ENCODE measurements around the gene MRPL47. TPM values are rescaled to one million over a fixed set of nuclear protein-coding genes. Genes with fewer than 3 reads are reported as not detected.

MRPL47 gene
- total RNA-seq, 1 donor, result 32.2 TPM

DNA sequence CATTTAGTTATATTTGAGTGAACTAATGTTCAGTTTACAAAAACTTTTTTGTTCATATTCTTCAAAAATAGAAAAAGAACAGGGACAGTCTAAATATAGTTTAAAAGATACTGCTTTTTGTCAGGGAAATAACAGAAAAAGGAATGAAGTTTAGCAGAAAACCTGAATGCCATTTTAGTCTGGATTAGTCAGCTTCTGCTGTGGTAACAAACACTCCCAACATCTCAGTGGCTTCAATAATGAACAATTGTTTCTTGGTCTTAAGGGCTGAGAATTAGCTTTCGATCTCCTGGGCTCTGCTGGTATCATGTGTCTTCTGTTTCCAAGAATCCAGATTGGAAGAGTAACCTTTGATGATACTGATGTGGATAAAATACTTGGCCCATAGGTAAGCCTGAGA, 36.0 kb upstream of the MRPL47 start:
- Histone ChIP-seq H3K4me1 (ENCODE audit: insufficient read depth, low read length) (no peaks in the 10 kb centered on the region), H3K36me3 (ENCODE audit: insufficient read depth, low read length) (no peaks in the 10 kb centered on the region)
- TF ChIP-seq, protein P1, sequence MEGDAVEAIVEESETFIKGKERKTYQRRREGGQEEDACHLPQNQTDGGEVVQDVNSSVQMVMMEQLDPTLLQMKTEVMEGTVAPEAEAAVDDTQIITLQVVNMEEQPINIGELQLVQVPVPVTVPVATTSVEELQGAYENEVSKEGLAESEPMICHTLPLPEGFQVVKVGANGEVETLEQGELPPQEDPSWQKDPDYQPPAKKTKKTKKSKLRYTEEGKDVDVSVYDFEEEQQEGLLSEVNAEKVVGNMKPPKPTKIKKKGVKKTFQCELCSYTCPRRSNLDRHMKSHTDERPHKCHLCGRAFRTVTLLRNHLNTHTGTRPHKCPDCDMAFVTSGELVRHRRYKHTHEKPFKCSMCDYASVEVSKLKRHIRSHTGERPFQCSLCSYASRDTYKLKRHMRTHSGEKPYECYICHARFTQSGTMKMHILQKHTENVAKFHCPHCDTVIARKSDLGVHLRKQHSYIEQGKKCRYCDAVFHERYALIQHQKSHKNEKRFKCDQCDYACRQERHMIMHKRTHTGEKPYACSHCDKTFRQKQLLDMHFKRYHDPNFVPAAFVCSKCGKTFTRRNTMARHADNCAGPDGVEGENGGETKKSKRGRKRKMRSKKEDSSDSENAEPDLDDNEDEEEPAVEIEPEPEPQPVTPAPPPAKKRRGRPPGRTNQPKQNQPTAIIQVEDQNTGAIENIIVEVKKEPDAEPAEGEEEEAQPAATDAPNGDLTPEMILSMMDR (IDR thresholded peaks at IDR 0.05; ENCODE audit: extremely low read depth, low read depth, low read length), result no peak

DNA sequence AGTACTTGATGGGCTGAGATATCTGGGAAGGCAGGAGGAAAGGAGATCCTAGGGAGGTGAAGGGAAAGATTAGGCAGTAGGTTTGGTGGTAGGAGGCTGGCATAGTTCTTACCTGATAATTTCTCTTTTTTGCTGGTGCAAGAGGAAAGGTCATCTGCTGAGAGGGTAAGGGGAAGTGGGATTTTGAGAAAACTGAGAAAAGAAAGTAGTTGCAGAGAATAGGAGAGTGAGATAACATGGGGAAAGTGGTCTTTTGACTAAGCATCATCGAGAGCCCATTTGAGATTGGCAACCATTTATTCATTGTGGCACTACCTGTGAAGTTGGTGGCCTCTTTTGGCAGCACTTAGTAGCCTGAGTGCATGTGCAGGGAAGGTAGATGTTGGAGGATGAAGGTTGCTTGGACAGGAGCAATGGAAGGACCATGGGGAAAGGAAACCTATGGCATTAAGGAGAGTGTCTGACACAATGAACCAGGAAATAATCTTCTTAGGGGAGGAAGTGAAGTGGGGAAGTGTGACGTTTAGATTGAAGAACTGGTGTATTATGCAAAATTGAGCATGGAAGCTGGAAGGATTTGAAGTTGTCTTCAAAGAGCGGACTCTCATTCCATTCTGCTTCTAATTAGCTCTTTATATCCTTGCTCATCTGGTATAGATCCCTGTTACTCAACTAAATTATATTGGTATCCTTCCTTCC, 26.5 kb upstream of the MRPL47 start:
- Histone ChIP-seq H3K27me3 (ENCODE audit: insufficient read depth, low read length) (no peaks in the 10 kb centered on the region), H3K4me1 (ENCODE audit: insufficient read depth, low read length) (no peaks in the 10 kb centered on the region), H4K20me1 (ENCODE audit: insufficient read depth, low read length) (no peaks in the 10 kb centered on the region), H3K4me3 (ENCODE audit: insufficient read depth, low read length) (no peak overlapping the region), H3K27ac (ENCODE audit: low read depth, low read length) (no peak overlapping the region), H3K79me2 (ENCODE audit: insufficient read depth, low read length) (no peaks in the 10 kb centered on the region), H2AFZ (ENCODE audit: low read length) (no peak overlapping the region), H3K9me3 (ENCODE audit: low read depth, low read length) (no peaks in the 10 kb centered on the region), H3K36me3 (ENCODE audit: insufficient read depth, low read length) (peaks cover under 1% of the 10 kb centered on the region), H3K4me2 (ENCODE audit: insufficient read depth, low read length) (no peak overlapping the region)
- TF ChIP-seq, protein P1 (IDR thresholded peaks at IDR 0.05; ENCODE audit: extremely low read depth, low read depth, low read length), result no peak
- DNase-seq (ENCODE audit: insufficient read length, low spot score, missing footprints), result no peak

More for the DNA sequence above, 36.0 kb upstream of the MRPL47 start:
- Histone ChIP-seq H3K79me2 (ENCODE audit: insufficient read depth, low read length) (no peaks in the 10 kb centered on the region), H3K9me3 (ENCODE audit: low read depth, low read length) (no peaks in the 10 kb centered on the region), H2AFZ (ENCODE audit: low read length) (no peak overlapping the region), H3K27me3 (ENCODE audit: insufficient read depth, low read length) (no peaks in the 10 kb centered on the region), H3K4me3 (ENCODE audit: insufficient read depth, low read length) (no peak overlapping the region), H3K27ac (ENCODE audit: low read depth, low read length) (no peak overlapping the region), H3K4me2 (ENCODE audit: insufficient read depth, low read length) (no peak overlapping the region), H4K20me1 (ENCODE audit: insufficient read depth, low read length) (no peaks in the 10 kb centered on the region)
- DNase-seq (ENCODE audit: insufficient read length, low spot score, missing footprints), result no peak

DNA sequence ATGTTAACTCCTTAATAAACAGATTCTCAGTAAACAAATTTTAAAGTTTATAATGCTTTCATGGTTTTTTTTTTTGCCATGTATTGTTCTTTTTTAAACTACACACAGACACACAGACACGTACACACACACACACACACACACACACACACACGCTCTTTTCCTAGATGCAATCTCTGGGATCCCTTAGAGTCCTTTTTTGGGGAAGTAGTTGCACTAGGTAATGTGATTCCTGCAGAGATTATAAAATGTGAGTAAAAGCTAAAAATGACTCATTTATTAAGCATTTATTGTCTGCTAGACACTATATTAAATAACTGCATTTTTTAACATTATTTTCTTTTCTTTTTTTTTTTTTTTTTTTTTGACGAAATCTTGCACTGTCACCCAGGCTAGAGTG, 20.0 kb upstream of the MRPL47 start:
- Histone ChIP-seq H4K20me1 (ENCODE audit: insufficient read depth, low read length) (no peaks in the 10 kb centered on the region), H3K36me3 (ENCODE audit: insufficient read depth, low read length) (peaks cover 38% of the 10 kb centered on the region), H3K27me3 (ENCODE audit: insufficient read depth, low read length) (no peaks in the 10 kb centered on the region), H2AFZ (ENCODE audit: low read length) (no peak overlapping the region), H3K27ac (ENCODE audit: low read depth, low read length) (no peak overlapping the region), H3K79me2 (ENCODE audit: insufficient read depth, low read length) (no peaks in the 10 kb centered on the region), H3K4me1 (ENCODE audit: insufficient read depth, low read length) (no peaks in the 10 kb centered on the region), H3K4me3 (ENCODE audit: insufficient read depth, low read length) (no peak overlapping the region), H3K4me2 (ENCODE audit: insufficient read depth, low read length) (no peak overlapping the region), H3K9me3 (ENCODE audit: low read depth, low read length) (no peaks in the 10 kb centered on the region)
- DNase-seq (ENCODE audit: insufficient read length, low spot score, missing footprints), result no peak
- TF ChIP-seq, protein P1 (IDR thresholded peaks at IDR 0.05; ENCODE audit: extremely low read depth, low read depth, low read length), result no peak

DNA sequence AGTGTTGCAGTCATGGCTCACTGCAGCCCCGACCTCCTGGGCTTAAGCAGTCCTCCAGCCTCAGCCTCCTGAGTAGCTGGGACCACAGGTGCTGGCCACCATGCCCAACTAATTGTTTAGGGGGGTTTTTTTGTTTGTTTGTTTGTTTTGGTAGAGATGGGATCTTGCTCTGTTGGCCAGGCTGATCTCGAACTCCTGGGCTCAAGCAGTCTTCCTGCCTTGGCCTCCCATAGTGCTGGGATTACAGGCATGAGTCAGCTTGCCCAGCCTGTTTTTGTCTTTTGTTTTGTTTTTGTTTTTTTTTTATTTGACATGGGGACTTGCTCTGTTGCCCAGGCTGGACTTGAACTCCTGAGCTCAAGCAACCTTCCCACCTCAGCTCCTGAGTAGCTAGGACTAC, 17.6 kb upstream of the MRPL47 start:
- Histone ChIP-seq H2AFZ (ENCODE audit: low read length) (no peak overlapping the region), H3K9me3 (ENCODE audit: low read depth, low read length) (no peaks in the 10 kb centered on the region), H3K4me2 (ENCODE audit: insufficient read depth, low read length) (no peak overlapping the region), H3K79me2 (ENCODE audit: insufficient read depth, low read length) (no peaks in the 10 kb centered on the region), H3K4me1 (ENCODE audit: insufficient read depth, low read length) (no peaks in the 10 kb centered on the region), H3K27ac (ENCODE audit: low read depth, low read length) (no peak overlapping the region), H3K36me3 (ENCODE audit: insufficient read depth, low read length) (peaks cover 56% of the 10 kb centered on the region), H3K4me3 (ENCODE audit: insufficient read depth, low read length) (no peak overlapping the region), H3K27me3 (ENCODE audit: insufficient read depth, low read length) (no peaks in the 10 kb centered on the region), H4K20me1 (ENCODE audit: insufficient read depth, low read length) (no peaks in the 10 kb centered on the region)
- DNase-seq (ENCODE audit: insufficient read length, low spot score, missing footprints), result no peak
- TF ChIP-seq, protein P1 (IDR thresholded peaks at IDR 0.05; ENCODE audit: extremely low read depth, low read depth, low read length), result no peak

Measured in osteoblast (primary cell).